Tibial nerve (tissue), 4 donors: Measurements from ENCODE around the gene RNF167.

Source experiments
- CTCF ChIP-seq, 5 experiments: fragments of 200-600 bp in 3 of 5; fragments of 450-650 bp in 2 of 5; sonication (generic) in 3 of 5; IDR thresholded peaks; one replicate each; pipeline ENCODE4 v1.5.1; 2016 to 2019; ENCODE audit warnings: antibody characterized with exemption in 5 of 5, mild to moderate bottlenecking in 3 of 5, moderate library complexity in 2 of 5
- EP300 ChIP-seq, 2 donors: sonication (generic); formaldehyde crosslinking; IDR thresholded peaks; one replicate each; pipeline ENCODE4 v1.6.1; 2017; ENCODE audit warnings: antibody characterized with exemption in 2 of 2, mild to moderate bottlenecking in 1 of 2

- TF ChIP-seq CTCF (IDR thresholded peaks at IDR 0.05) (no peak), EP300 (IDR thresholded peaks at IDR 0.05) (no peak)
These were observed 28.5 kb downstream of the RNF167 start for GRCh38 chr17:4968486-4969046.
